HG03045 (cell line): Measurements from ENCODE around the gene PIGH.
"Not testable (repeated sequence)": the region's sequence is repeated elsewhere in the genome, so short reads cannot be mapped to it uniquely, and the experiment has no call there.

ENCODE experiments used
- ATAC-seq: cut with Tn5 transposase; IDR thresholded peaks from one replicate; pipeline ENCODE4 v1.9.1; 2021; ENCODE audit warnings: mild to moderate bottlenecking, moderate library complexity; ENCODE audit not compliant: unreplicated experiment

Gene PIGH

DNA sequence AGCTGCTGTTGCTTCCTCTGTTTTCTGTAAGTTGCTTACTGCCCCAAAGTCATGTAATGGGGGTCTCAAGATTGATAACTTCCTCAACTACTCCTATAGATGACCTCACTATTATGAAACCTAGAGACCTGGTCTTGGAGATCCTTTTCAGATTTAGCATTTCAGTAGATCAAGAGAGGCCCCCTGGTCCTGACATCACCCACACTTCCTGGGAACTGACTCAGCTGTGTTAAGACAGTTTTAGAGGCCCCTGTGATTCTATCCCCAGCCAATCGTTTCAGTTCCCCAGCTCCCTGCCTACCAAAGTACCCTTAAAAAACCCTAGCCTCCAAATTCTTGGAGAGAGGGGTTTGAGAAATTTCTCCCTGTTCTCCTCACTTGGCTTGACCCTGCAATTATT, 10.4 kb upstream of the PIGH start:
- no peak for ATAC-seq

DNA sequence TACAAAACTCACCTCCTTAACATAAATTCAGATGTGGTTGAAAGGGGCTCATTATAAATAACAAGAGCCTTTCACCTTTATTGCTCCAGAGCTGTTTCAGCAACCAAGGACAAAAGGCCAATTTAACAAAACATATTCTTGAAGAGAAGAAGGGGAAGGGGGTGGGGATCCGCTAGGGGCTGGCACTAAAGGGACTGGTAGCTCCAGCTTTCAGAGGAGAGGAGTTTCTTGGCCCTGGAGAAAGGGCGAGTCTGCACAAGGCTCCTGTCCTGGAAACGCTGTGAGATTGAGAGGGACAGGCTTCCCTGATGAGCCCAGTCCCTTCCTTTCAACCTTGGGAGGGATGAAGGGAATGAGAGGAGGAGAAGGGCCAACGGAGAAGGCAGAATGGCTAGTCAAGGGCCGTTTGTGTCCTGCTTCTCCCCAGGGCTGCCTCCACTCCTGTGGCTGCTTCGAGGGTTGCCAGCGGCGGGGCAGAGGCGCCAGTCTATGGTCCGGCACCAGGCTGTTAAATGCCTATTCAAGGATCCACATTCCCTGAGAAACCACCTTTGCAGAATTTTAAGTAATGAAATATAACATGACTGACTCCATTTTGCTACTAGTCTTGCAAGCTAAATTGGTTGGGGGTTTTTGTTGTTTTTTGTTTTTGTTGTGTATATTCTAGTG, 9.7 kb upstream of the PIGH start:
- no peak for ATAC-seq

DNA sequence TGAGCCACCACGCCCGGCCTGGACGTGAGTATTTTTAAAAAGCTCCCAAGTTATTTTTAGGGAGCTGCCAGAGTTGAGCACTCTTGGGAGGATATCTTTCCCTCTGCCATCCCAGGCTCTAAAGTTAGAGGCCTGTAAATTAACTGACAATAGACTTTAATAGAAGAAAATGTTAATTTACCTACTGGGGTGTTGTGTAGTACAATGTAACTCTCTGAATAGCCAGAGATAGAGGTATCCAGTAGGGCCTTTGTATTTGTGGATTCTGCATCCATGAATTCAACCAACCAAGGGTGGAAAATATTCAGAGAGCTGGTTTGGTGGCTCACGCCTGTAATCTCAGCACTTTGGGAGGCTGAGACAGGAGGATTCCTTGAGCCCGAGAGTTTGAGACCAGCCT, 7.6 kb upstream of the PIGH start:
- ATAC-seq, result no peak

DNA sequence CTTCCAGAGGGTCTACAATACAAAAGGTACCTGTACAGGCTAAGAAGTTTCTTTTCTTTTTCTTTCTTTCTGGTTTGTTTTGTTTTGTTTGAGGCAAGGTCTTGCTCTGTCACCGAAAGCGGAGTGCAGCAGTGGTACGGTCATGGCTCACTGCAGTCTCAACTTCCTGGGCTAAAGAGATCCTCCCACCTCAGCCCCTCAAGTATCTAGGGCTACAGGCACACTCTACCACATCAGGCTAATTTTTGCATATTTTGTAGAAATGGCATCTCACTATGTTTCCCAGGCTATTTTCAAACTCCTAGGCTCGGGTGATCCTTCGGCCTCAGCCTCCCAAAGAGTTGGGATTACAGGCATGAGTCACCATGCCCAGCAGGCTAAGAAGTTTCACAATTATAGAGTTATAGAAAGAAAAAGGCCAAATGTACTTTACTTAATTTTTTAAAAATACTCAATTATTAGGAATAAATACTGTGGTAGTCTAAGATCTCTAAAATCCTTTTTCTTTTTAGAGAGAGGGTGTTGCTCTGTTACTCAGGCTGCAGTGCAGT, 3.0 kb upstream of the PIGH start:
- ATAC-seq, result peak; percentile 50

DNA sequence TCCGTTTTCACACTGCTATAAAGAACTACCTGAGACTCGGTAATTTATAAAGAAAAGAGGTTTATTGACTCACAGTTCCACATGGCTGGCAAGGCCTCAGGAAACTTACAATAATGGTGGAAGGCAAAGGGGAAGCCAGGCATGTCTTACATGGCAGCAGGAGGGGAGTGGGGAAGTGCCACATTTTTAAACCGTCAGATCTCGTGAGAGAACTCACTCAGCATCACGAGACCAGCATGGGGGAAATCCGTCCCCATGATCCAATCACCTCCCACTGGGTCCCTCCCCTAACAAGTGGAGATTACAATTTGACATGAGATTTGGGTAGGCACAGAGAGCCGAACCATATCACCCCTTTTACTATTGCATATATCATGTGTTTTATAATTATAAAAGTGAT, 2.0 kb upstream of the PIGH start:
- no peak for ATAC-seq

DNA sequence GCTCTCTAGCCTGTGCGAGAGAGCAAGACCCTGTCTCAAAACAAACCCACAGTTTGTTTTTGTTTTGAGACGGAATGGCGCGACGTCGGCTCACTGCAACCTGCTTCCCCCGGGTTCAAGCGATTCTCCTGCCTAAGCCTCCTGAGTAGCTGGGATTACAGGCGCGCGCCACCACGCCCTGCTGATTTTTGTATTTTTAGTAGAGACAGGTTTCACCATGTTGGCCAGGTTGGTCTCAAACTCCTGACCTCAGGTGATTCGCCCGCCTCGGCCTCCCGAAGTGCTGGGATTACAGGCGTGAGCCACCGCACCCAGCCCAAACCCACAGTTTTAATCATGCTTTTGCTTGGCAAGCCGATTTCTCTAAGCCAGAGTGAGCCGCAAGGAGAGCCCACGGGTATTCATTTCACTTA, 500 bp upstream of the PIGH start:
- not testable (repeated sequence) for ATAC-seq

DNA sequence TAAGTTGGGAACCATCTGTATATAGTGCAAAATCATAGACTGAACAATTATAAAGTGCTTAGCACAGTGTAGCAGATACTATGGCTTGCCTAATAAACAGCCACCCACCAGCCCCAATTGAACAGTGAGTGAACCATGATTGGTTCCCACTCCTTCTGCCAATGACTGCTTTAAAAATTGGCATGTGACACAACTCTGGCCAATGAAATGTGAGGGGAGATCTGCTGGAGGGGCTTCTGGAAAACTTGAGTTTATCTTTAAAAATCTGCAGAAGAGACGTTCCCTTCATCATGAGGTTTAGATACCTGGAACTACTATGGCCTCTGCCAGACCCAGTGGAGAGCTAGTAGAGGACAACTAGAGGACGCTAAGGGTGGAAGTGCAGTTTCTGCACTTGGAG, 4.7 kb downstream of the PIGH start:
- no peak for ATAC-seq

DNA sequence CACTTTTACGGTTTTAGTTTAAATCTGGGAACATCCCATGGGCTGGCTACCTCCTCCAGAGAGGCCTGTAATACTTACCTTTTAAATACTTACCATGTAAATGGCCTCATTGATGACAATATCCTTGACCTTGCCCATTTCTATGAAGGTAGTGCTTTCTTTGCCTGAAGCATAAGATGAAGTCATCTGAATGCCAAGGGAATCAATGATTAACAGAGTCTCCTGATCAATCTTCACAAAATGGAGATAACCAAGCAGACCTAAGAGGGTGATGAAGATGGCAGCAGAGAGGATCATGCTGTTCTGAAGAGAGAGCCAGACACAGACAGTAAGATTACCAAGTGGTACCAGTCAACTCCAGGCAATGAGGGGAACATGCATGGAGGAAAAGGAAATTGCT, 6.4 kb downstream of the PIGH start:
- ATAC-seq, result not testable (repeated sequence)

DNA sequence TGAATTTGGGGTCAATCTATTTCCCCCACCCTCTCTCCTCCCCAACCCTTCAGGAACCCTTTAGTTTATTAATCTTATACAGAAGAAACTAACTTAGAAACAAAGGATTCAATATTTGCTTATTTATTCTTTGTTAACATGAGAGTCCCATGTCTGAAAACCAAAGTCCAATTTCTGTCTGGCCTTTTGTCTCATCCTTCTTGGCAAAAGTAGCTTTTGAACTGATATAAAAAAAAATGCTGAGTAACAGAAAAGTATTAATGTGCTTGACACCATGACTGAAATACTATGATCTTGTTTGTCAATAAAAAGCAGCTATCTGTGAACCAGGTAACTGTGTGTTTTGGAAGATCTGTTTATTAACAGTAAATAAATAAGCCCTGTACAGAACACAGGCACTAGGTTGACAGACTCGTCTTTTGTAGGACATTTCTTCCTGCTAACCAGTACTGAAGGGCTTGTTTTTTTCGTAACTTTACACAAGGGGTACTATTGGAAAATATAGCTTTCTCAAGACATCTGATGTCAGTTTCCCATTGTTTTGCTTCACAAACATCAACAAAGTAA, 10.8 kb downstream of the PIGH start:
- no peak for ATAC-seq

DNA sequence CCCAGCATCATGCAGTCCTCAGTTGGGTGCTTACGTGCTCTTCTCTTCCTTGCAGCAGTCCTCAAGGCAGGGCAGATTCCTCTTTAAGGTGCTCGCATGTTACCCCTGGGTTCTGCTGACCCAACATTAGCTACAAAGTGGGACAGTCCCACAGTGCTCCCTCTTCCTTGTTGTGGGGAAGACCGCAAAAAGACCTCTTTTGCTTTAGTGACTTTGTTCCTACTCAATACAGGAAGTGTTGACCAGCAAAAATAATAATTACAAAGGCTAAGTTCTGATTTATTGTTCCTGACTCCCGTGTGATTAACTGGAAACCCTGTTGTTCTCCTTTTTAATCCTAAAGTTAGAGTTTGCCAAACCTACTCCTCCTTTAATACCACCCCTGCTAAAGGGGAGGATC, 13.7 kb downstream of the PIGH start:
- ATAC-seq, result no peak

DNA sequence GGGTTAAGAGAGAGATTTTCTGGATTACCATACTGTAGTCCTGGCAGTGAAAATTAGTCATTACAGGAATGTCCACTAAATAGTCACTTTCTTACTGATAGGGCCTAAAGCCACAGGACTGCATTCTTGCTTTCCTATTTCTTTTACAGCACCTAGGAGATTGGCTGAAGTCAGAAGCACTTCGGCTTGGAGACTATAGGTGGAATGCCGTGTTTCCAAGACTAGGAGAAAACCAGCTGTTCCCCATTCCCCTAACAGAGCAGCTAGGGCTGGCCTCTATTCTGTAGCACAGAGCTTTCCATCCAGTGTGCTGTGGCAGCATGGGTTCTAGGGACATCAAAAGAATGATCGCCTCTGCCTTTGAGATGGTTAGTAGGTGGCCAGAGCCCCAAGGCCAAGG, 15.1 kb downstream of the PIGH start:
- no peak for ATAC-seq

DNA sequence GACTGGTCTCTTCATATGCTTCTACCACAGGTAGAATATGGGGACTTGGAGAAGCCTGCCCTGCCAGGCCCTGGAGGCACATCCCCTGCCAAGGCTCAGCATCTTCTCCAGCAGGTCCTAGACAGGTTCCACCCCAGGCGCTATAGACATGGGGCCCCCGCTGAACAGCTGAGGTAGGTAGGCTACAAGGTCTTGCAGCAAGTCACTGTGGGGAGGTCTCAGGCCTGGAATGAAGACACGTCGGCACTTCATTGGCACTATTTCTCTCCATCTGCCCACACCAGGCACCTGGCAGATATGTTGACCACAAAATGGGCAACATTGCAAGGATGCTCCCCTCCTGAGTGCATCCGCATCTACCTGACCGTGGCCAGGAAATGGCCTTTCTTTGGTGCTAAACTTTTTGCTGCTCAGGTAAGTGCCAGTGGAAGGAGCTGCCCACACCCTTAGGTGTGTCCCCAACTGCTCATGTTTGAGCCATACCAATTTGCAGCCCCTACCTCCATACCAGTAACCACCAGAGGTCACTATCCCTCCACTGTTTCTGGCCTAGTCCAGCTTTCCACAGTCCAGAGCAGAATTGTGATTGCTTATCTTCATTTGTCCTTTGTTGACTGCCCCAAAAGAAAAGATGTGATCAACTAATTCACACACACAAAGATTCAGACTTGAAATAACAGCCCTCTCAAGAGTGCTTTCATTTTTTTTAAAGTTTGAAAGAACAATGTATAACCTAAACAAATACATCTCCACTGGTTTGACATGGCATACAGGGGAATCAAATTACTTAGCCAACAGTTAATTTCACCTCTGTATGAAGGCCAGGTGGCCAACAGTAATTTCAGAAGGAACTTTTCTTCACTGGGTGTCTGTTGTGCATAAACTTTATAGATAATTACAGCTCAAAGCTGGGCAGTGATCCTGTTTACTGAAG, 16.1 kb downstream of the PIGH start:
- no peak for ATAC-seq

DNA sequence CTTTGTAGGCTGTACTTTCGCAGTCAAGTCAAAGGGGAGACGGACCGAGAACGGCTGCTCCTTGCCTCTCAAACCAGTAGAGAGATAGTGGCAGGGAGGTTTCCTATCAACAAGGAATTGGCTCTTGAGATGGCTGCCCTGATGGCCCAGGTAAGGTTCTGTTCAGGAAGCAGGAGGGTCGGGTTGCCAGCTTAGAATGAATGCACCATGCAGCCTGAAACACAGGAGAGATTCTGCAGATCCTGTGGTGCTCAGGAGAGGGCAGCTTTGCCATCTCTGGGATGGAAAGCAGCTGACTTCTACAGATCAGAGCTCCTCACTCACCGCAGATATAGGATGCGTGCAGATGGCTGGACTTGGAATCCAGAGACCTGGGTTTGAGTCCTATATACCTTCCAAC, 18.0 kb downstream of the PIGH start:
- ATAC-seq, result no peak

DNA sequence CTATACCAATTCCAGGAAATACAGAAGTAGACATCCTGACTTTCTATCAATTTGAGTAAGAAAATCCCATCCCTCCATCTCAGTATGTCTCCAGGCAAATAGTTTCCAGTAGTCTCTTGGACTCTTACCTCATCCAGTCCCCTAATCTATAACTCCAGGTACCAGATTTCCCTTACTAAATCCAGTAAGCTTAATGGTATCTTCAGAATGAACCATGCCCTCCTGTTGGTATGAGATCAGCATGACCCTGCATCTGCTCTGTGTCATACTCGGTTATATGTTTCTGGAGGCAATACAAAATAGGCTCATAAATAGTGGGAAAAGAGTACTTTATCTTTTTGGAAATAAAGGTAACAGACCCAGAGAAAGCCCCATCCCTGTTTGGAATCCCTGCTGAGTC, 18.4 kb downstream of the PIGH start:
- ATAC-seq, result no peak

DNA sequence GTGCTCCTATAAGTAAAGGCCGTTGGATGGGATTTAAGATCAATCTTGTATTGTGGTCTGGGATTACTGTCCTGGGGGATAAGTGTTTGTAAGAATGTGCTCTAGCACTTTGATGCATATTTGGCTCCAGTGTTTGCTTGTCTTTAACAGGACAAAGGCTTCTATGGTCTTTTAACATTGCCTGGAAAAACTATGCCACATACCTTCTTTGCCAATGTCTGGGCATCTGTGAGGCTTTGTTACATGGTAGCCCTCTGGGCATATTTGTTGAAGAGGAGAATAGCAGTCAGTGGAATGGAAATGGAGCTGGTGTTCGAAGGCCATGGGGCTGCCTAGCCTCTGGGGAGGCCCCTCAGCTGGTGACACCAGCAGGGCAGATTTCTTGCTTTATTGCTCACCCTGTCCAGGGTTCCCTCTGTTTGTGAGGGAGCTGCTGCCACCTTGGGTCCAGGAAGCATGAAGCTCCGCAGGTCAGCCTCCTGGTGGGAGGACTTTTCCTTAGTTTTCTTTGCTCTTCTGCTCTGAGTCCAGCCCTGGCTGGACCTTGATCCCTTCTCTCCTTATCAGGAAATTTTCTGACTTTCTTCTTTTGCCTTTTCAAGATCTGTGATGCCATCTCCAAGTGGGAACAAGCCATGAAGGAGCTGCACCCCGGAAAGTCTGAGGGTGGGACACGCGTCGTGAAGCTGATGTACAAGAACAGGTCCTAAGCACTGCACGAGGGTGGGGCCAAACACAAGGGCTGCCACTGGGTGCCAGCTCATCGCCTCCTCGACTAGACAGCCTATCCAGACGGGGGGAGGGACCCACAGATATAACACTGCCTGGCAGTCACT, 19.5 kb downstream of the PIGH start:
- ATAC-seq, result no peak

DNA sequence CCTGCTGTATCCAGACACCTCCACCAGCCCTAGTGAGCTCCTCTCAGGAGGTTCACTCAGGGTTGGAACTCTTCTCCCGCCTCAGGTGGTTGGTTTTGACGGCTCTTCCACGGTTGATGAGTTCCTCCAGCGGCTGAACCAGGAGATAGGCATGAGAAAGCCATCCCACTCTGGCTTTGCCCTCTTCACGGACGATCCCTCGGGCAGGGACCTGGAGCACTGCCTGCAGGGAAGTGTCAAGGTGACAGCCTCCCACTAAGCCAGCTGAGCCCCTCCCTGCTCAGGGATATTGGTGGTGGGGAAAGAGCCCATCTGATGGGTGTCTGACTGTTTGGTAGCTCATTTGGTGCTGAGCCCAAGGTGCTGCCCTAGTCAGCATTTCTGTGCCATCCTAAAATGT, 20.4 kb downstream of the PIGH start:
- no peak for ATAC-seq

DNA sequence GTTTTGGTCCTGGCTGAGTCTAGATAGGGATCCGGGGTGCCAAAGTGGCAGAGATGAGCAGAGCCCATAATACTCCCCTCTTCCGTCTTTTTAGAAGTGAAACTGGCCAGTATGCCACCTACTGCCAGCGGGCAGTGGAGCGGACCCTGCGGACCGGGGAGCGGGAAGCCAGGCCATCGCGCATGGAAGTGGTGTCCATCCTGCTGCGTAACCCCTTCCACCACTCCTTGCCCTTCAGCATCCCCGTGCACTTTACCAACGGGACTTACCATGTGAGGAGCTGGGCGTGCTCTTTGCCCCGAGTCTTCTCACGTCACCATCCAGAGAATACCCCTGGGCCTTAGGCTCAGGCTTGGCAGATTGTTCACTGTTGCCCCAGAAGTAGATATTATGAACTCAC, 21.0 kb downstream of the PIGH start:
- no peak for ATAC-seq

DNA sequence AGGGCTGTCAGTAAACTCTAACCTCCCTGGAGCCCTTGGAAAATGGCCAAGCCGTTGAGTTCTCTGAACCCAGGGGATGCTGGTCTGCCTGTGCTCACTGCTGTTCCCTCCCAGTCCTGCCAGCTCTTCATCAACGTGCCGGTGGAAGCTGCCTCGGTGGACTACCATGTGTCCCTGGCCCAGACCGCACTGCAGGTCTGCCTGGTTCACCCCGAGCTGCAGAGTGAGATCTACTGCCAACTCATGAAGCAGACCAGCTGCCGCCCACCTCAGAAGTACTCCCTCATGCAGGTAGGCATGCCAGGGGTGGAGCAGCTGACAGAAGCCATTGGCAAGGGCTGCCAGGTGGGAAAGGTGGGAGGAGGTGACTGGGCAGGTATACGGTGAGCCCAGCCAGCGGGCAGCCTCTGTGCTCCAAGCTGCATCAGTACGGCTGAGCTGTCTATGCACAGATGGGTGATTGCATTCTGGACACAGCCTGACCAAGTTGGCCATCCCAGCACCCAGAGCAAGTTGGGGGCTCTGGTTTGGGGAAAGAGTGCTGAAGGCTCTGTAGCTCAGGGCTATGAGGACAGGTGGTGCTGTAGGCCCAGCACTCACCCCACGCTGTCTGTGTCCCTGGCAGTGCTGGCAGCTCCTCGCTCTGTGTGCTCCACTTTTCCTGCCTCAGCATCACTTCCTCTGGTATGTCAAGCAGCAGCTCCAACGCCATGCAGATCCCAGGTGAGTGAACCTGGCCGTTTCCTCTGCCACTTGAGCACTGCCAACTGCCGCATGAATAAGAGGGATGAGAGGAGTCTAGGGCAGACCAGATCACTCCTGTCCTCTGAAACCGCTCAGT, 21.9 kb downstream of the PIGH start:
- ATAC-seq, result no peak

DNA sequence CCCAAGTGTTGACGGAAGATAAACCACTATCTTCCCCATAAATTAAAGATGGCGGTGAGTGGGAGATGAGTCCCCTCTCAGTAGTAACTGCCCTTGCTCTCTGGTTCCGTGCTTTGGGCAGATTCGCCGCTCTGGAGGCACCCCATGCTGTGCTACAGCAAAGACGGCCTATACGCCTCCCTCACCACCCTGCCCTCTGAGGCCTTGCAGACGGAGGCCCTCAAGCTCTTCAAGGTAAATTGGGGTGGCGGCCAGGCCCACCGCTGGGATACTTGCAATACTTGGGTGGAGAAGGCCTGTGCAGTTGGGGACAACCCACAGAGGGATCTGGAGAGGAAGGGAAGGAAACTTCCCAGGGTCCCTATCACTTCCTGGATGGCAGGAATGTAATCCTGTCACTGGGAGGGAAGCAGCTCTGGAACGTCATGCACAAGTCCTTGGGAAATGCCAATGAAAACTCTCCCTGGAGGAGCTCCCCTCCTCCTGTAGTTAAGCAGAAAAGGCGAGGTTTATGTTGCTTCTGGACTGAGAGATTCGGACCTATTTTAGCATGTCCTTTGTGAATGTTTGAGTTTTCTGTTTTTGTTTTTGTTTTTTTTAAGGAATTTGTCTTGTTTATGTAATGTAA, 22.8 kb downstream of the PIGH start:
- no peak for ATAC-seq
